ENCODE data around the gene KRT222.

The KRT222 gene

GRCh38 chr17:40703652-40704051 lies 38.7 kb upstream of the KRT222 start, which contains the start of gene KRT24:
KRT24 (minus strand) TSS chr17:40703752; CDS start chr17:40703693, 59 bp downstream.
- H3K27ac ChIP-seq (ENCODE audit: low read length, poor library complexity, severe bottlenecking): no peak within 1 kb of the TSS
- H3K79me1 ChIP-seq (replicated peaks; ENCODE audit: low read length, poor library complexity, severe bottlenecking): no peaks in the 10 kb centered on the region
- H3K4ac ChIP-seq (ENCODE audit: low read depth in 1 of 2, low read length in 2 of 2): no peak within 1 kb of the TSS
- H3K4me1 ChIP-seq (ENCODE audit: control insufficient read depth, insufficient read depth, low read depth, low read length): peaks cover 2% of the 10 kb centered on the region
- H3K9ac ChIP-seq (ENCODE audit: low read length): no peak within 1 kb of the TSS
- no peak within 1 kb of the TSS for H3K4me2 ChIP-seq (ENCODE audit: low read length, poor library complexity, severe bottlenecking)
- H2AK5ac ChIP-seq (ENCODE audit: low read length, severe bottlenecking): peak within 1 kb of the TSS; percentile 17
- no peak within 1 kb of the TSS for H3K4me3 ChIP-seq (ENCODE audit: insufficient read depth in 1 of 2, low read depth in 1 of 2, low read length in 2 of 2)
- no peak within 1 kb of the TSS for H2BK5ac ChIP-seq (ENCODE audit: low read depth, low read length, poor library complexity, severe bottlenecking)
- DNase-seq: no peak
- H4K91ac ChIP-seq (ENCODE audit: low read length): no peak within 1 kb of the TSS
- H3K23ac ChIP-seq (ENCODE audit: low read length in 2 of 2): no peak within 1 kb of the TSS
- H2AFZ ChIP-seq (ENCODE audit: low read depth, low read length): no peak within 1 kb of the TSS
- H2BK15ac ChIP-seq (ENCODE audit: low read depth, poor library complexity, severe bottlenecking): no peak within 1 kb of the TSS
- no peak within 1 kb of the TSS for H3K18ac ChIP-seq (ENCODE audit: low read depth in 1 of 2, low read length in 2 of 2)
- H4K8ac ChIP-seq (ENCODE audit: low read length): no peak within 1 kb of the TSS
- no peak within 1 kb of the TSS for H2BK120ac ChIP-seq (ENCODE audit: low read depth, low read length)
- H3K9me3 ChIP-seq (ENCODE audit: control insufficient read depth, low read length): no peaks in the 10 kb centered on the region
- H3K14ac ChIP-seq (ENCODE audit: low read length in 2 of 2): no peak within 1 kb of the TSS
- no peaks in the 10 kb centered on the region for H3K27me3 ChIP-seq (ENCODE audit: control insufficient read depth in 1 of 2, insufficient read depth in 1 of 2, low read length in 2 of 2)
- no peaks in the 10 kb centered on the region for H3K36me3 ChIP-seq (ENCODE audit: control insufficient read depth in 1 of 2, insufficient read depth in 2 of 2, low read depth in 1 of 2, low read length in 2 of 2)
- H2BK12ac ChIP-seq (ENCODE audit: low read length in 2 of 2): no peak within 1 kb of the TSS
- WGBS: 75% methylated on average over 6 of the region's 7 CpGs

- Histone ChIP-seq H2AFZ (ENCODE audit: low read depth, low read length) (no peak overlapping the region), H2BK5ac (ENCODE audit: low read depth, low read length, poor library complexity, severe bottlenecking) (no peak overlapping the region), H3K4ac (ENCODE audit: low read depth in 1 of 2, low read length in 2 of 2) (no peak overlapping the region), H4K91ac (ENCODE audit: low read length) (no peak overlapping the region), H3K9ac (ENCODE audit: low read length) (no peak overlapping the region), H3K27me3 (ENCODE audit: control insufficient read depth in 1 of 2, insufficient read depth in 1 of 2, low read length in 2 of 2) (peaks cover 0 to 1% of the 10 kb centered on the region in 2 experiments), H3K9me3 (ENCODE audit: control insufficient read depth, low read length) (no peaks in the 10 kb centered on the region), H3K14ac (ENCODE audit: low read length in 2 of 2) (no peak overlapping the region), H2BK12ac (ENCODE audit: low read length in 2 of 2) (no peak overlapping the region), H2BK15ac (ENCODE audit: low read depth, poor library complexity, severe bottlenecking) (no peak overlapping the region), H3K4me3 (ENCODE audit: insufficient read depth in 1 of 2, low read depth in 1 of 2, low read length in 2 of 2) (no peak overlapping the region), H3K27ac (ENCODE audit: low read length, poor library complexity, severe bottlenecking) (no peak overlapping the region), H3K79me1 (replicated peaks; ENCODE audit: low read length, poor library complexity, severe bottlenecking) (no peaks in the 10 kb centered on the region), H2AK5ac (ENCODE audit: low read length, severe bottlenecking) (no peak overlapping the region), H3K4me2 (ENCODE audit: low read length, poor library complexity, severe bottlenecking) (no peak overlapping the region), H2BK120ac (ENCODE audit: low read depth, low read length) (no peak overlapping the region), H3K18ac (ENCODE audit: low read depth in 1 of 2, low read length in 2 of 2) (no peak overlapping the region), H3K23ac (ENCODE audit: low read length in 2 of 2) (no peak overlapping the region), H3K36me3 (ENCODE audit: control insufficient read depth in 1 of 2, insufficient read depth in 2 of 2, low read depth in 1 of 2, low read length in 2 of 2) (no peaks in the 10 kb centered on the region), H3K4me1 (ENCODE audit: control insufficient read depth, insufficient read depth, low read depth, low read length) (peaks cover 2% of the 10 kb centered on the region), H4K8ac (ENCODE audit: low read length) (no peak overlapping the region)
- DNase-seq: no peak
- 100% methylated on average over 3 of the region's 3 CpGs for WGBS
Measured at GRCh38 chr17:40702271-40702670, 37.3 kb upstream of the KRT222 start.

GRCh38 chr17:40699853-40700252 lies 34.9 kb upstream of the KRT222 start:
- no peak overlapping the region for H4K8ac ChIP-seq (ENCODE audit: low read length)
- no peaks in the 10 kb centered on the region for H3K9me3 ChIP-seq (ENCODE audit: control insufficient read depth, low read length)
- no peak overlapping the region for H3K4me2 ChIP-seq (ENCODE audit: low read length, poor library complexity, severe bottlenecking)
- H3K14ac ChIP-seq (ENCODE audit: low read length in 2 of 2): no peak overlapping the region
- no peak overlapping the region for H2BK15ac ChIP-seq (ENCODE audit: low read depth, poor library complexity, severe bottlenecking)
- H3K27me3 ChIP-seq (ENCODE audit: control insufficient read depth in 1 of 2, insufficient read depth in 1 of 2, low read length in 2 of 2): peaks cover 0 to 3% of the 10 kb centered on the region in 2 experiments
- no peak overlapping the region for H2BK120ac ChIP-seq (ENCODE audit: low read depth, low read length)
- H2AK5ac ChIP-seq (ENCODE audit: low read length, severe bottlenecking): no peak overlapping the region
- H2BK12ac ChIP-seq (ENCODE audit: low read length in 2 of 2): no peak overlapping the region
- no peak overlapping the region for H2AFZ ChIP-seq (ENCODE audit: low read depth, low read length)
- H3K36me3 ChIP-seq (ENCODE audit: control insufficient read depth in 1 of 2, insufficient read depth in 2 of 2, low read depth in 1 of 2, low read length in 2 of 2): no peaks in the 10 kb centered on the region
- H3K79me1 ChIP-seq (replicated peaks; ENCODE audit: low read length, poor library complexity, severe bottlenecking): no peaks in the 10 kb centered on the region
- WGBS: 78% methylated on average over 5 of the region's 5 CpGs
- H3K27ac ChIP-seq (ENCODE audit: low read length, poor library complexity, severe bottlenecking): no peak overlapping the region
- H3K4me1 ChIP-seq (ENCODE audit: control insufficient read depth, insufficient read depth, low read depth, low read length): peaks cover 10% of the 10 kb centered on the region
- no peak overlapping the region for H2BK5ac ChIP-seq (ENCODE audit: low read depth, low read length, poor library complexity, severe bottlenecking)
- peak overlapping the region; percentile 63 for H3K9ac ChIP-seq (ENCODE audit: low read length)
- no peak overlapping the region for H3K18ac ChIP-seq (ENCODE audit: low read depth in 1 of 2, low read length in 2 of 2)
- H4K91ac ChIP-seq (ENCODE audit: low read length): no peak overlapping the region
- no peak for DNase-seq
- H3K4me3 ChIP-seq (ENCODE audit: insufficient read depth in 1 of 2, low read depth in 1 of 2, low read length in 2 of 2): peak overlapping the region in 1 of 2 experiments; percentile 48
- H3K4ac ChIP-seq (ENCODE audit: low read depth in 1 of 2, low read length in 2 of 2): no peak overlapping the region
- no peak overlapping the region for H3K23ac ChIP-seq (ENCODE audit: low read length in 2 of 2)

- H3K4me3 ChIP-seq (ENCODE audit: insufficient read depth in 1 of 2, low read depth in 1 of 2, low read length in 2 of 2): peak overlapping the region in 1 of 2 experiments; percentile 48
- H3K4me2 ChIP-seq (ENCODE audit: low read length, poor library complexity, severe bottlenecking): no peak overlapping the region
- no peak overlapping the region for H3K14ac ChIP-seq (ENCODE audit: low read length in 2 of 2)
- 72% methylated on average over 8 of the region's 9 CpGs for WGBS
- H3K27me3 ChIP-seq (ENCODE audit: control insufficient read depth in 1 of 2, insufficient read depth in 1 of 2, low read length in 2 of 2): peaks cover 0 to 3% of the 10 kb centered on the region in 2 experiments
- no peak overlapping the region for H2AFZ ChIP-seq (ENCODE audit: low read depth, low read length)
- no peak overlapping the region for H3K4ac ChIP-seq (ENCODE audit: low read depth in 1 of 2, low read length in 2 of 2)
- H2BK15ac ChIP-seq (ENCODE audit: low read depth, poor library complexity, severe bottlenecking): no peak overlapping the region
- H2BK5ac ChIP-seq (ENCODE audit: low read depth, low read length, poor library complexity, severe bottlenecking): no peak overlapping the region
- no peak overlapping the region for H2BK12ac ChIP-seq (ENCODE audit: low read length in 2 of 2)
- peaks cover 10% of the 10 kb centered on the region for H3K4me1 ChIP-seq (ENCODE audit: control insufficient read depth, insufficient read depth, low read depth, low read length)
- no peaks in the 10 kb centered on the region for H3K36me3 ChIP-seq (ENCODE audit: control insufficient read depth in 1 of 2, insufficient read depth in 2 of 2, low read depth in 1 of 2, low read length in 2 of 2)
- no peak overlapping the region for H3K23ac ChIP-seq (ENCODE audit: low read length in 2 of 2)
- H3K9ac ChIP-seq (ENCODE audit: low read length): peak overlapping the region; percentile 63
- H3K79me1 ChIP-seq (replicated peaks; ENCODE audit: low read length, poor library complexity, severe bottlenecking): no peaks in the 10 kb centered on the region
- DNase-seq: no peak
- H3K18ac ChIP-seq (ENCODE audit: low read depth in 1 of 2, low read length in 2 of 2): no peak overlapping the region
- H3K27ac ChIP-seq (ENCODE audit: low read length, poor library complexity, severe bottlenecking): no peak overlapping the region
- no peak overlapping the region for H4K8ac ChIP-seq (ENCODE audit: low read length)
- no peak overlapping the region for H2AK5ac ChIP-seq (ENCODE audit: low read length, severe bottlenecking)
- H2BK120ac ChIP-seq (ENCODE audit: low read depth, low read length): no peak overlapping the region
- H4K91ac ChIP-seq (ENCODE audit: low read length): no peak overlapping the region
- no peaks in the 10 kb centered on the region for H3K9me3 ChIP-seq (ENCODE audit: control insufficient read depth, low read length)
Measured at GRCh38 chr17:40699371-40699770, 34.4 kb upstream of the KRT222 start.
